IPS-18c (cell line): ENCODE data around the gene RASGEF1C.

Experiments used
- H3K4me3 ChIP-seq: 2 replicates; pipeline ENCODE4 v1.7.0; 2013; ENCODE audit warnings: low read depth, mild to moderate bottlenecking, low read length, moderate library complexity; ENCODE audit not compliant: insufficient read depth
- H3K9me3 ChIP-seq: one replicate; pipeline ENCODE4 v1.6.1; 2013; ENCODE audit warnings: mild to moderate bottlenecking, low read length, moderate library complexity; ENCODE audit not compliant: control insufficient read depth, insufficient read depth

RASGEF1C gene

DNA sequence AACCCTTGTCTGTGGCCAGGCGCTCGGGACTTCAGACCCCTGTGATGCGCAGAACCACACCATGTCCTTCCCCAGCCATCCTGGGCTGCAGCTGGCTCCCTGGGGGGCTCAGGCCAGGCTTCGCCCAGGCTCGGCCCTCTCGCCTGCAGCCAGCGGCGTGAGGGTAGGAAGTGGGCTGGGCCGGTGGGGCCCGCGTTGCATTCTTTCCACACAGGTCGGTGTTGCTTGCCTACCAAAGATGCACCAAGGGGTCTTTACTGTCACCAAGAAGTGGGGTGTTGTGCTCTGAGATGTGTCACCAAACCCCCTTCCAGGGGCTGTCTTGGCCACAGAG lies 89.1 kb downstream of the RASGEF1C start:
- Histone ChIP-seq H3K4me3 (no peak overlapping the region), H3K9me3 (no peaks in the 10 kb centered on the region)

DNA sequence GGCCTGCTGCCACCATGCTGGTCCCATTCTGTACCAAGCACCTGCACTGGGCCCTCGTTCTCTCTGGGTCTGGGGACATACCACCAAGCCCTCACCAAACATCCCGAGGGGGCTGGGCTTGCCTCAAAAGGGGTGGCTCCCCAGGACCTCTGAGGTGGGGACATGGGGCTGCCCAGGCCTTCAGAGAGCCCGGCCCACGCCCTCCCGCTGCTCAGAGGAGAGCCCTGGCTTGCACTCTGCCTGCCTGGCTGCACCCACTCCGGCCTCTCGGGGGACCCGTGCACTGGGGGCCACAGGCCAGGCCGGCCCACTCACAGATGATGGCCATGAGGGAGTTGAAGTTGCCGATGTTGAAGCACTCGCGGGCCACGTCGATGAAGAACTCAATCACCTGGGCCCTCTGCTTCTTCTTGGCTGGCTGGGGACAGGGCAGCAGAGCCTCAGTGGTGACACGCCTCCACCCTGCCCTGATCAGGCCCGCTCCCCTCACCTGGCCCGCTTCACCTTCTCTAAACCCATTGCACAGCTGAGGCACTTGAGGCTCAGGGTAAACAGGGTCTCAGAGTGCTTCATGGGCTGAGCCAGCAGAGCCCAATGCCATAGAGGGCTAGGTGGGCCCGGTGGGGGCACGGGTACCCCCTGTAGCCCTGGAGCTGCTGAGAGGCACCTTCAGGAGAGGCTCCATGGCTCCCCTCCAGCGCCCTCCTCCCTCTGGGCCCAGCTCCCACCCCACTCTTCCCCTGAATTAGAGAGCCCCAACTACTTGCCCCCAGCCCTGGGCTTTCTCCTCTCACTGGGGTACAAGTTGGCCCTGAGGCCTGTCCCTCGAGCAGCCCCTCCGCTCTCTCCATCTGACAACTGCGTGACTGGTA lies 89.7 kb downstream of the RASGEF1C start:
- H3K4me3 ChIP-seq = no peak overlapping the region
- no peaks in the 10 kb centered on the region for H3K9me3 ChIP-seq

GRCh38 chr5:180118391-180118791 lies 90.6 kb downstream of the RASGEF1C start:
- no peak overlapping the region for H3K4me3 ChIP-seq
- H3K9me3 ChIP-seq = no peaks in the 10 kb centered on the region

- Histone ChIP-seq H3K4me3 (no peak overlapping the region), H3K9me3 (no peaks in the 10 kb centered on the region)
Observed at GRCh38 chr5:180117000-180117725, 91.8 kb downstream of the RASGEF1C start.

DNA sequence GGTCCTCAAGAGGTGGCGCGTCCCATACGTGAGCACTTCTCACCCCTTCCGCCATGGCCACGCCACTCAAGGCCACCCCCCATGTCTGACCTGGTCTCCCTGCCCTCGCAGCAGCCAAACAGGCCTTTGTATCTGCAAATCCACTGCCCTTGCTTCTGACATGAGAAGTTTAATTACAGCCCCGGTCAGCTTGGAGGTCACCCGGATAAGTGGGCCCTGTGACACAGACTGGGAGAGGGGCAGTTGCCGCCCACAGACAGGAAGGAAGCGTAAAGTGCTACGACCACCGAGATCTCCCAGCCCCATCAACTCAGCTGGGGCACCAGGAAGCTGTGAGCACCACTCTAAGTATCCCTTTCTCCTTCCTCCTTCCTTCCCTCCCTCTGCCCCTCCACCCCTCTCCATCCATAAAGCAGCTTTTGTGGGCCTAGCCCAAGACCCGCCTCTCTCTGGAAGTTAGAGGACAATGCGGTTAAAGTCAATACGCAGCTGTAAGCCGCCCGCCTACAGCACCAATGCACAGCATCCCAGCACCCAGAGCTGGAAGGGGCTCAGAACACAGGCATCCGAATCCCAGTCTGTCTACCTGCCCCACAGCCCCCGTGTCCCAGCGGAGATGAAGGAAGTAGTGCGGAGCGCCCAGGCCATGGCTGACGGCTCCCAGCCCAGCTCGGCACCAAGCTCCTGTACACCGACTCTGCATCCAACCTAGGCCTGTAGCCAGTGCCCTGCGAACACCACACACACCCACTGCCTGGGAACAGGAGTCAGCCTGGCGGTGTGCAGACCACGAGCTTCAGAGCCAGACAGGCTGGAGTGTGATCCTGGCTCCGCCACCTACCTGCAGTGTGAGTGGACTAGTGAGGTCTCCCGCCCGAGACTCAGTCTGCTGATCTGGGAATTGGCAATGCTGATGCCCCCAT lies 92.7 kb downstream of the RASGEF1C start:
- H3K4me3 ChIP-seq = no peak overlapping the region
- H3K9me3 ChIP-seq = no peaks in the 10 kb centered on the region

DNA sequence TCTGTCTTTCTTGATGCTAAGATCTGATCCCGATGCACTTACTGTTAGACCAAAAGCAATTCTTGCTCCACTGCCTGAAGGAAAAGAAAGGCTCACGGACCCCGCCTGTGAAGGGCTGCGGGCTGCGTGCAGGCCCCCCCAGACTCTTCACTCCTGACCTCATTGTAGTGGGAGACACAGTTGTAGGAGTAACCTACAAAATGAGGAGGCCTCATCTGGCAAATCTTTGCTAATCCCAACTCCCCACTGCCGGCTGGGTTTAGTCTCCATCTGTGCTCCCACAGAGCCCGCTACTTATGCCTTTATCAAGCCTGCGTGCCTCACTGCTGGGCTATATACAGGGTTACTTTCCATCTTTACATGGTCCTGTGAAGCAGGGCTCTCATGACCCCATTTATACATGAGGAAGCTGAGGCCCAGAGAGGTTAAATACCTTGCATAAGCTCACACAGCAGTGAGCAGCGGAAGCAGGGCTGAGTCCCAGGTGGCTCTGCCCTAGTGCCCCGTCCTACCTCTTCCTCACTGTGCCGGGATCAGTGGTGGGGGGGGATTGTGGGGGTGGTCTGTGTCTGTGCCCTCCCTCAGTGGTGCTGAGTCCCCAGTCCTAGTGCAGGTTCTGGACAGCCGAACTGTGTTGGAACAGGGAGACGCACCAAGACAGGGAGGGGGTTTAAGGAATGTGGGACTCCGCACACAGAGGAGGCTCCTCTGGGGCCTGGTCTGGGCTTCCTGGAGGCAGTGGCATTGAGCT lies 93.5 kb downstream of the RASGEF1C start:
- Histone ChIP-seq H3K4me3 (no peak overlapping the region), H3K9me3 (no peaks in the 10 kb centered on the region)

DNA sequence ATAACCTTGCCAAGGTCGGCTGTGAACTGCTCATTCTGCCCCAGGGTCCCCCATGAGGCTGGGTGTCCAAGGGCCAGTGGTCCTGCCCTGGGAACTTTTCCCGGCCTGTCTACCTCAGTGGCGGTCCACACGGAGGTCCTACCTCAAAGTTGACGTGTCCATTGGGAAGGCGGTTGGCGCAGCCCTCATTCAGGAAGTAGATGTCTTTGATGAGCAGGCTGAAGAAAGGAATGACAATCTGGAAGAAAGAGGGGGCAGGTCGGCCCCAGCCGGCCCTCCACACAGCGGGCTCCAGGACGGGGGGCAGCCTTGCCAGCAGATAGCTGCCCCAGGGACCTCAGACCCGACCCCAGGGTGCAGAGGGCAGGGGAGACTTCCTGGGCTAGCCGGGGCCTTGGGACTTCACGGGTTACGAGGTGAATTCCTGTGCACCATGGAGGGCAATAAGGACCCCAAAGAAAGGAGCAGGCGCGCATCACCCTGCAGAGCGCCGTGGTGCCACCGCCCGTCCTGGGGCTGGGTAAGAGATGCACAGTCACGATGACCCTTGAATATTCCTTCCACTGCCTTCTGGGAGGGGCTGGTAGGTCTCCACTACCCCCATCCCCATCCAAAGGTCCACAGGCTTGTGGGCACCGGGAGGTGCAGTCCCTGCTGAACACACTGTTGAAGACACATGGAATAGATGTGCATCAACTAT lies 94.6 kb downstream of the RASGEF1C start:
- Histone ChIP-seq H3K9me3 (no peaks in the 10 kb centered on the region), H3K4me3 (no peak overlapping the region)

DNA sequence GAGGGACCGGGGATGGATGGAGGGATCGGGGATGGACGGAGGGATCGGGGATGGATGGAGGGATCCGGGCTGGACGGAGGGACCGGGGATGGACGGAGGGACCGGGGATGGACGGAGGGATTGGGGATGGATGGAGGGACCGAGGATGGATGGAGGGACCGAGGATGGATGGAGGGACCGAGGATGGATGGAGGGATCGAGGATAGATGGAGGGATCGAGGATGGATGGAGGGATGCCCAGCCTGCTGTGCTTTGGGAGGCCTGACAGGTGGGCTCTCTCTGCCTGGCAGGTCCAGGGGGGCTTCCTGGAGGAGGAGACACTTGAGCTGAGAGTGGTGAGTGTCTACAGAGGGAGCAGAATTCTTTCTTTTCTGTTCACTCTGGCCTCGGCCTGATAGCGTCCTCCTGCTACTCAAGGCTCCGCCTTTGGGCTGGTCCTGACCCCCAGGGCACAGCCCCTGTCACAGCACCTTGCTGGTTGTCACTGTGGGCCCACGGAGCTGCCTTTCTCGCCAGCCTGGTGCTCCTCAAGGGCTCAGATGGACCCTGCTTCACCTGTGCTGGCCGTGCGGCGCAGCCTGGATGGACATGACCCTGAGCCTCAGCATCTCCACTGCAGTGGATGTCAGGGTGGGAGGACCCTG lies 95.2 kb downstream of the RASGEF1C start:
- H3K4me3 ChIP-seq = no peak overlapping the region
- H3K9me3 ChIP-seq = no peaks in the 10 kb centered on the region

- H3K4me3 ChIP-seq = no peak overlapping the region
- peaks cover 2% of the 10 kb centered on the region for H3K9me3 ChIP-seq
Observed at GRCh38 chr5:180112181-180112861, 96.7 kb downstream of the RASGEF1C start.

DNA sequence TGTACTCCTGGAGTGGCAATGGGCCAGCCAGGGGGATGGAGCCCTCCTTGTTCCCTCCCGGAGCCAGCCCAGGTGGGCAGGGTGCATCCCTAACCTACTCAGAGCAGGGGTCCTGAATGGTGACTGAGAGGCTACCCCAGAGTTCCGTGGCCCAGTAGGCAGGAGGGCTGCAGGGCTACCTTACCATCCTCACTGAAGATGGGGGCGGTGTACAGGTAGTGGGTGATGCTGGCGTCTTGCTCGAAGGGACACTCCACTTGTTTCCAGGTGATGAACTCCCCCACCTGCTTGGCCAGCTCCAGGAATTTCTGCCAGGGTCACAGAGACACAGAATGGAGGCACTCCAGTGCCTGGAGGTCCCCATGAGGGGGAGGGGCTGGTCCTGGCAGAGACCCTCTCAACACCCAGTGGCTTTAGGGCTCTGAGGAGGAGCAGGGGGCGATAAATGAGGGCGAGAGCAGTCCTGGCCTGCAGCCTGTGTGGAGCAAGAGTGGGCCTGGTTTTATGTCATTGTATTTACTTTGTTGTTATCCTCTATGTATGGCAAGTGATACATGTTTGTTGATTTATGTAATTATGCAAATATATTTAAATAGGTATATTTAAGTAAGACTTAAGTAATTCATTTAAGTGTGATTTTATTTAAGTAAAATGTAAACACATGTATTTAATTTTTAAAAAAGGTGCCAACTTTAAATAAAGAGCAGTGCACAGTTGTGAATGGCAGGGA lies 97.6 kb downstream of the RASGEF1C start:
- no peak overlapping the region for H3K4me3 ChIP-seq
- peaks cover 2% of the 10 kb centered on the region for H3K9me3 ChIP-seq

DNA sequence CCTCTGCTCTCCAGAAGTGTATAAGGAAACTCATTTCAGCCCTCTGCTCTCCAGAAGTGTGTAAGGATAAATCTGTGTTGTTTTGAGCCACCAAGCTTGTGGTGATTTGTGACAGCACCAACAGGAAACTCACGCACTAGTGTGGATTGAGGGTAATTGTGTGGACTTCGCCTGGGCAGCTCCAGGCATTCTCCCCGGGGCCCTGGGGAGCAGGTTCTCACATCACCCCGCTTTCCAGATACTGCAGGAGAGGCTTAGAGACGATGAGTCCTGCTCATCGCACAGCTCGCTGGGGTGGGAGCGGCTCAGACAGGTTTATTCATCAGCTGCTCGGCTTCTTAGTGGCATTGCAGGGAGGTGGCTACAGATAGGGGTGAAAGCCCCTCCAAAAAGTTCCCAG lies 99.1 kb downstream of the RASGEF1C start:
- Histone ChIP-seq H3K9me3 (peaks cover 2% of the 10 kb centered on the region), H3K4me3 (no peak overlapping the region)

DNA sequence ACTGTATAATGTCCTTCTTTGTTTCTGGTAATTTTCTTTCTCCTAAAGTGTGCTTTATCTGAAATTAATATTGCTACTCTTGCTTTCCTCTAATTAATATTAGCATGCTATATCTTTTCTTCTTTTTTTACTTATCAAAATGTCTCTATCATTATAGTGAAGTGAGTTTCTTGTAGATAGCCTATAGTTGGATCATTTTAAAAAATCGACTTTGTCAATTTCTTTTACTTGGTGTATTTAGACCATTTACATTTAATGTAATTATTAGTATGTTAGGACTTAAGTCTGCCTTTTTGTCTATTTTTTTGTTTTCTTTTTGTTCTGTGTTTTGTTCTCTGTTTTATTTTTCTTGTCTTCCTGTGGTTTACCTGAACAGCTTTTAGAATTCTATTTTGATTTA lies 102.0 kb downstream of the RASGEF1C start:
- H3K9me3 ChIP-seq = peaks cover 2% of the 10 kb centered on the region
- H3K4me3 ChIP-seq = no peak overlapping the region

DNA sequence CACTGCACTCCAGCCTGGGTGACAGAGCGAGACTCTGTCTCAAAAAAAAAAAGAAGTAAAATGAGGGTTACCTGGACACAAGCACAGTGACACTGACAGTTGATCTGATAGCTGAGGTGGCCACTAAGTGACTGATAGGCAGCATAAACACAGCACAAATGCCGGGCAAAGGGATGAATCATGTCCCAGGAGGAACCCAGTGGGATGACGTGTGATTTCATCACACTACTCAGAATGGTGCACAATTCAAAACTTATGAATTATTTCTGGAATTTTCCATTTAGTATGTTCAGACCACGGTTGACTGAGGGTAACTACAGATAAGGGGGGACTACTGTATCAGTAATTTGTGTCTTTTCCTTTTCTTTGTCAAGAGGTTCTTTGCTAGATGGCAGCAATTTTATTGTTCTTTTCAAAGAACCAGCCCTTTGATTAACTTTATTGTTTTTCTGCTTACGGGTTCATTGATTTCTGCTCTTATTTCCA lies 103.1 kb downstream of the RASGEF1C start:
- peaks cover 2% of the 10 kb centered on the region for H3K9me3 ChIP-seq

GRCh38 chr5:180104168-180104530 lies 104.9 kb downstream of the RASGEF1C start:
- Histone ChIP-seq H3K9me3 (peaks cover 2% of the 10 kb centered on the region), H3K4me3 (no peak overlapping the region)

More for the DNA sequence above, 103.1 kb downstream of the RASGEF1C start:
- no peak overlapping the region for H3K4me3 ChIP-seq
